HG03378 (cell line): ENCODE measurements around the gene NDUFB10.

Experiments
- ATAC-seq: cut with Tn5 transposase; IDR thresholded peaks from one replicate; pipeline ENCODE4 v1.9.1; 2021; ENCODE audit warnings: mild to moderate bottlenecking, moderate library complexity; ENCODE audit not compliant: unreplicated experiment

Gene NDUFB10

DNA sequence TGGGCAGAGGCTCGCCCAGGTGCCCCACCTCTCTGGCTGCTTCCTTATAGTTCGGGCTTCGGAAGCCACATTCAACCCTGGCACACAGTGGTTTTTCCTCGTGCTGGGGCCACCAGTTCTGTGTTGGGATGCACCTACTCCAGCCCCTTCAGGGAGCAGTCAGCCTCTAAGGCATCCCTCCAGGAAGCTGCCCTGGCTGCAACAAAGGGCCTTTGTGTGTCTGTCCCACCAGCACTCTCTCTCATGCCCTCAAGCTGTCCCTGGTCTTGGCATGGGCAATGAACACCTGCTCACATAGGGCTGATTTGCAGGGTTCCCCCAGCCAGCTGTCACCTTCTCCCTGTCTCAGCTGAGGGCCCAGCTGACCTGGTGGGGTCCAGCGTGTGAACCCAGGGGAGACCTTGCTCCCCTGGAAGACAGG is 22.7 kb downstream of the NDUFB10 start:
- ATAC-seq, result no peak

DNA sequence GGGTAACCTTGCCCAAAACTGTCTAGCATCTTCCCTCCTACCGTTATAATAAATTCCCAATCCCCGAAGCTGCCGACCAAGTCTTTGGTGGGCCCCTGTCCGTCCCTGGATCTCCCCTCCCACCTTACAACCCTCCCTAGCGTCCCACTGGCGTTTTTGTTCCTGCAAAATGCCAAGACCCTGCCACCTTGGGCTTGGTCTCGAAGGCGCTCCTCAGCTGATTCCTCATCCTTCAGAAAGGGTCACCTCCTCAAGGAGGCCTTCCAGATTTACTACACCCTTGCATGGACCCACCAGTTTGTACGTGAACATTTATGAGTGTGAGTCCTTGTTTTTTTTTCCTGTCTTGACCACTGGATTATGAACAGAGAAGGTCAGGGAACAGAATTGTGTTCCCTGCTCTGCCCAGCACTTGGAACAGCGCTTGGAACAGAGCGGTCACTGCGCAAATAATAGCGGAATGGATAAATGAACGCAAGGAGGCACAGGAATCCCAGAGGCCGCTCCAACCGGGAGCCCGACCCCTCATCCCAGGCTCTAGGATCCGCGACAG is 23.7 kb downstream of the NDUFB10 start:
- ATAC-seq, result no peak

DNA sequence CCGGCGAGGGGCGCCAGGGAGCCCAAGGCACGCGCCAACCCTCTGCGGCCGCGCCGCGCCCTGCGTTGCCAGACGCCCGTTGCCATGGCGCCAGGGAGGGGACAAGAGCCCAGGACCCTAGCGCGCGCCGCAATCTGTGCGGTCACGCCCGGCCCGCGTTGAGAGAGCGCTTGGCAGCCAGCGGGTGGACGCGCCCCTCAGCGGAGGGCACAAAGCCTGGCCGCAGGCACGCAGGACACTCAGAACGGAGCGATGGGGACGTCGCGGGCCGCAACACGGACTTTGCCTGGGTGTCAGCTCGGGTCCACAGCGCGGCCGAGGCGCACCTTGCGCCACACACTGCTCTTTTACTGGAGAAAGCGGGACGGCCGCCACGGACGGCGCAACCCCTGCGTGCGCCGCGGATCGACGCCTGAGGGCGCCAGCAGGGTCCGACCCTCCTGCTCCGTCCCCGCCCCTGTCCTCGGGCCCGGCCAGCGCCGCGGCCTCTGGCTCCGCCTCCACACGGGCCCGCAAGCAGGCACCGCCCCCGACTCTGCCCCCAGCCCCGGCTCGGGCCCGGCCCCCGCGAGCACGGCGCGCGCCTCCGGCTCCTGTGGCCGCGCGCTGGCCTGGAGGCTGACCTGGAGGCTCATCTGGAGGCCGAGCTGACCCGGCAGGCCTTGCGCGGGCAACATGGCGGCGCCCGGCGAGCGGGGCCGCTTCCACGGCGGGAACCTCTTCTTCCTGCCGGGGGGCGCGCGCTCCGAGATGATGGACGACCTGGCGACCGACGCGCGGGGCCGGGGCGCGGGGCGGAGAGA is 24.4 kb downstream of the NDUFB10 start, which contains the start of gene GFER:
GFER (plus strand) TSS at position 650 of the 803 bp plus-strand sequence; CDS start at position 676, 26 bp downstream.
- peak; percentile 48 for ATAC-seq

DNA sequence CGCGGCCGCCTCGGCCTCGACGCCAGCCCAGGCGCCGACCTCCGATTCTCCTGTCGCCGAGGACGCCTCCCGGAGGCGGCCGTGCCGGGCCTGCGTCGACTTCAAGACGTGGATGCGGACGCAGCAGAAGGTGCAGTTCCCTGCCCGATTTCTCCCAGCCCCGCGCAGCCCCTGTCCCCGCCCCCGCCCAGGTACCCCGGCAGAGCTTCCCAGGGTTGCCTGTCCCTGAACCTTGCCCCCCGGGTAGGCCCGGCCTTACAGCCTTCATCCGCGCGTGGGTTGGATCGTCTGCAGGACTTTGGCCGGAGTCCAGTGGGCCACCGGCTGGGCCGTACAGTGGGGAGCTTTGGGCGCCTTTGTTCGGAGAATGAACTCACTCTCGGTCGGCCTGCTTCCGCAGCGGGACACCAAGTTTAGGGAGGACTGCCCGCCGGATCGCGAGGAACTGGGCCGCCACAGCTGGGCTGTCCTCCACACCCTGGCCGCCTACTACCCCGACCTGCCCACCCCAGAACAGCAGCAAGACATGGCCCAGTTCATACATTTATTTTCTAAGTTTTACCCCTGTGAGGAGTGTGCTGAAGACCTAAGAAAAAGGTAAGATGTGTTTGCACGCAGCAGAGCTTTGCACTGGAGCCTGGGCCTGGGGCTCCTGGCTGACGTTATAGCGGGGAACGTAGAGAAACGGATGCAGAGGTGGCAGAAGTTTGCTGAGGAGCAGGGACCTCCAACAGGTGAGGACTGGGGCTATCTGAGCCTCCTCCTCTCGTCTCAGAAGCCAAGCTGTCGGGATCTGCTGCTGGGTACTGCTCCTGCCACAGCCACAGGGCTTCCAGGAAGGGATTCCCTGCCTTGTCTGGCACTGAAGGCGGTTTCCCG is 25.2 kb downstream of the NDUFB10 start:
- no peak for ATAC-seq

DNA sequence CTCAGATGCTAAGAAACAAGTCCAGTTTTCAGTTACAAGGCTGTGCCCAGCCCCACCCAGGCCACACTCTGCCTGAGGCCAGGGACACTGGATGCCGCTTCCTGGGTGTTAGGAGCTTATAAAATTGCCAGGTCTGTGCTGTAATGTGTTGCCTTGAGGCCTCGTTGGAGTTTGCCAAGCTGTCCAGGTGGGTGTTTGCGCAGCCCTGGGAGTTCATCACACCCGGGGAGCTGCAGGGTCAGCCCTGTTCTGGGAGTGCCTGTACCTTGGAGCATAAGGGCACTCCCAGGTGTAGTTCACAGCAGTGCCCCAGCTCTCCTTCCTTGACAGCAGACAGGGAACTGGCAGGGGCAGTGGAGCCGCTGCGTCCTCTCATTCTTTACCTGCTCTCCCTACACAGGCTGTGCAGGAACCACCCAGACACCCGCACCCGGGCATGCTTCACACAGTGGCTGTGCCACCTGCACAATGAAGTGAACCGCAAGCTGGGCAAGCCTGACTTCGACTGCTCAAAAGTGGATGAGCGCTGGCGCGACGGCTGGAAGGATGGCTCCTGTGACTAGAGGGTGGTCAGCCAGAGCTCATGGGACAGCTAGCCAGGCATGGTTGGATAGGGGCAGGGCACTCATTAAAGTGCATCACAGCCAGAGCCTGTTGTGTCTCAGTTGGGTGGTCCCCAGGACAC is 26.3 kb downstream of the NDUFB10 start:
- no peak for ATAC-seq

DNA sequence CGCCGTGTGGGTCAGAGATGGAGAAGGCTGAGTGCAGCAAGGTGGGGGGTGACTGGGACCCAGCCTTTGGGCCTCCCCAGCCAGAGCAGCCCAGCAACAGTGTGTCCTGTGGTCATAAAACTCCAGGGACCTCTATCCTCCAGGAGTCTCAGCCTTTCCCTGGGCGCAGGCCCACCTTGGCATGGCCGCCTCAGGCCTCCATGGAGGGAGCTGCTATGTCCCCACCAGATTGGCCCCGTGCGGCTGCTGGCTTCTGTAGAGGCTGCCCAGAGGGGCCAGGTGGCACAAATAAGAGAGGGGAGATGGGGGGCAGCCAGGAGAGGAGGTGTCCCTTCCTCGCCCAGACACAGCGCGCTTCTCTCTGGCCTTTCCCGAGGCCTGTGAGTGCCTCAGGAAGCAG is 27.9 kb downstream of the NDUFB10 start:
- ATAC-seq, result no peak

DNA sequence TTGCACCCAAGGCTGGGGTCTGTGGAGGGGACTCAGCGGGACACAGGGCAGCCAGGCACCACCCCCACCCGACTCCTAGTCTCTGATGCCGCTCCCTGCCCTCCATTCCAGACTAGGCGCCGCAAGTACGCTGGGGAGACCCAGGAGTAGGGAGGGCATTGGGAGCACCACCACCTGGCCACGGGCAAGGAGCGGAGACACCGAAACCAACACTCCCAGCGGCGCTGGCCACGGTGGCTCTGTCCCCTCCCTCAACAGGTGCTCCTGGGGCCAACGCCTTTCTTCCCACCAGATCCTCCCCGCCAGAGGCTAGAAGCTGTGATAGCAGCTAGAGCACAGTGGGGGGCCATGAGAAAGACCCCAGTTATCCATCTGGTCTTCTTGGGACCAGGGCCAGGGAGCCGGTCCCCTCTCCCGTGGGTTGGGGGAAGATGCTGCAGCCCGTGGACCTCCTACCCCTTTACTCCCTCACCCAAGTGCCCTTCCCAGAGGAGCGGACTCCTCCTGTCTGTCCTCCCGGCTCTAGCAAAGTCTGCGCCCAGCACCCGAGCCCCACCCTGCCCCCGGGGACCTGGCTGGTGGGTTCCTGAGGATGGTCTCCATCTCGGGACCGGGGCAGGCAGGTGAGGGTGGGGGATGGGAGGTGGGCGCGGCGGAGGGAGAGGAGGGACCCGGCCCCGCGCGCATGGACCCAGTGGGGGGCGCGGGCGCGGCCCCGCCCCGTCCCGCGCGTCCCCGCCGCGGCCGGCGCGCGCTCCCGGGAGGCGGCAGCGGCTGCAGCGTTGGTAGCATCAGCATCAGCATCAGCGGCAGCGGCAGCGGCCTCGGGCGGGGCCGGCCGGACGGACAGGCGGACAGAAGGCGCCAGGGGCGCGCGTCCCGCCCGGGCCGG is 30.1 kb downstream of the NDUFB10 start, which contains the start of gene SYNGR3:
SYNGR3 (plus strand) TSS at position 762 of the 892 bp plus-strand sequence. CDS start 133 bp downstream, outside the sequence.
- no peak for ATAC-seq

DNA sequence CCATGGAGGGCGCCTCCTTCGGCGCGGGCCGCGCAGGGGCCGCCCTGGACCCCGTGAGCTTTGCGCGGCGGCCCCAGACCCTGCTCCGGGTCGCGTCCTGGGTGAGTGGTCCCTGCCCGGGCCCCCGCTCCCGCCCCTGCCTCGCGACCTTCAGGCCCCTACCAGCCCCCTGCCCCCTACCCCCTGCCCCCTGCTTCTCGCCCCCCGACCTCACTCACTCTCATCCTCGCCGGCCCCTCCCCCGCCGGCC is 30.7 kb downstream of the NDUFB10 start:
- ATAC-seq, result no peak

DNA sequence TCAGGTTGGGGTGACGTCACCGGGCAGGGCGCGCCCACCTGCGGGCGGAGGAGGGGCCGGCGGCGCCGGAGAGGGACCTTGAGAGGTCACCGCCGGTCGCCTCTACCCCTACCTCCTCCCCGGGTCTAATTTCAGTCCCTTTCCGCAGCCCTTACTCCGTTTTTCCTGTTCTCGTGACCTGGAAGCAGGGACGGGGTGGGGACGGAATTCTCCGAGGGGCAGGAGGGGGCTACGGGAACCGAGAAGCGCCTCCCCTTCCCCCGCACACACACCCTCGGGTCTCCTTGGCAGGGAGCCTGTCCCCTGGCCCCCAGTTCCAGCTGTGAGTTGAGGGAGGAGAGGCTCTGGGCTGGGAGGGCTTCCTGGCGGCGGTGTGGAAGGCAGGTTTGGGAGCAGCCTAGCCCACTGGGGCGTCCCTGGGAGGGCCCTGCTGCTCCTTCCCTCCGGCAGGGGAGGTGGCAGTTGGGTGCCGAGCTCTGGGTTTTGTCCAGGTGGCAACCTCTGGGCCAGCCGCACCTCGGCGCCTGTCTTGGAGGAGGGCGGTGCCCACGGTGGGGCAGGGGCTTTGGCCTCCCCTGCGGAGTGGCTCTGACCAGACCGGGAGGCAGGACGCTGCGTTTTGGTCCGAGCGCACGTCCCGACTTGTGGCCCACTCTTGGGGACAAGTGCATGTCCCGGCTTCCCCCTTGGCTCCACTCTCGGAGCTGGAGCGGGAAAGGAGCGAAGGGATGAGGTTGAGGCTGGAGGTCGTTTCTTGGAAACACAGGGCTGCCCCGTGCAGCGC is 31.2 kb downstream of the NDUFB10 start:
- peak; percentile 3 for ATAC-seq

DNA sequence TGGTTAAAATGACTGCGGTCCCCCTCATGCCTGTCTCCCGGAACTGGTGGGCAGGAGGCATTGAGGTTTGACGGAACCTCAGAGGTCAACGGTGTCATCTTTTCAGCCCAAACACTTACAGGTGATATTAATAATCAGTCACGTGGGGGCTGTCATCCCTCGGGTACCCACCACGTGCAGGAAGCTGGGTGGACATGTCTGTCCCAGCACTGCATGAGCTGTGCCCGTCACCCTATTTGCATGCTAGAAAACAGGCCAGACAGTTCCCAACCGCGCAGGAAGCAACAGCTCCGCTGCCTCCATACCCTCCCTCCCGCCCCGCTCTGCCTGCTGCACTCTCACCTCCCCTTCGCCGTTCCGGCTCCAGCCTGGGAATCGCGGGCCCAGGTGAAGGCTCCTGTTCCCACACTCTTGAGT is 31.8 kb downstream of the NDUFB10 start:
- ATAC-seq, result peak; percentile 43

DNA sequence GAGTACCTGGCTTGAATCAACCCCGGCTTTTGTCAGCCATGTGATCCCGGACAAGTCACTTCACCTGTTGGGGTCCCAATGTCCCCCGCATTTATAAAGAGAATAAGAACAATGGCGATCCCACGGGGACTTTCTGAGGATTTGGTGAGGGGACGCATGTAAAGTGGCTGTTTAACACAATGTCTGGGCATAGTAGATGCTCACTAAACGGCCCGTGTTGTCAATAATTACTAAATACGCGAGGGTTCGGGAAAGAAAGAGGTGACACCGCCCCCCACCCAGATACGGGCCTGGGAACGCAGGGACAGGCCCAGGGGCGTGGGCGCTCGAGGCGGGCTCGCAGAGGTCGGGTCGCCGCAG is 32.2 kb downstream of the NDUFB10 start:
- ATAC-seq, result no peak

DNA sequence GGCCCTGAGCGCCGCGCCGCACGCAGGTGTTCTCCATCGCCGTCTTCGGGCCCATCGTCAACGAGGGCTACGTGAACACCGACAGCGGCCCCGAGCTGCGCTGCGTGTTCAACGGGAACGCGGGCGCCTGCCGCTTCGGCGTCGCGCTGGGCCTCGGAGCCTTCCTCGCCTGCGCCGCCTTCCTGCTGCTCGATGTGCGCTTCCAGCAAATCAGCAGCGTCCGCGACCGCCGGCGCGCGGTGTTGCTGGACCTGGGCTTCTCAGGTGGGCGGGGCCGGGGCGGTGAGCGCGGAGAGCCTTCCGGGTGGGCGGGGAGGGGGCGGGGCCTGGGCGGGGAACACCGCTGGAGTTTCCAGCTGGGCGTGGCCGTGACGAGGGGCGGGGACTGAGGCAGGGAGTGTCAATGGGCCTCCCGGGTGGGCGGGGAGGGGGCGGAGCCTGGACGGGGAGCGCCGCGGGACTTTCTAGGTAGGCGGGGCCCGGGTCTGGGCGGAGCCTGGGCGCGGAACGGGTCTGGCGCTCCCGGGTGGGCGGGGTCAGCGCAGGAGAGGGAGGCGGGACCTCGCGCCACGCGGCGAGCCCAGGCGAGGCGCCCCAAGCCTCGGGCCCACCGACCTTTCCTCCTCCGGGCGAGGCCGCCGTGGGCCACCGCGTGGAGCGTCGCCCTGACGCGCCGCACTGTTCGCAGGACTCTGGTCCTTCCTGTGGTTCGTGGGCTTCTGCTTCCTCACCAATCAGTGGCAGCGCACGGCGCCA is 32.8 kb downstream of the NDUFB10 start:
- ATAC-seq, result no peak

DNA sequence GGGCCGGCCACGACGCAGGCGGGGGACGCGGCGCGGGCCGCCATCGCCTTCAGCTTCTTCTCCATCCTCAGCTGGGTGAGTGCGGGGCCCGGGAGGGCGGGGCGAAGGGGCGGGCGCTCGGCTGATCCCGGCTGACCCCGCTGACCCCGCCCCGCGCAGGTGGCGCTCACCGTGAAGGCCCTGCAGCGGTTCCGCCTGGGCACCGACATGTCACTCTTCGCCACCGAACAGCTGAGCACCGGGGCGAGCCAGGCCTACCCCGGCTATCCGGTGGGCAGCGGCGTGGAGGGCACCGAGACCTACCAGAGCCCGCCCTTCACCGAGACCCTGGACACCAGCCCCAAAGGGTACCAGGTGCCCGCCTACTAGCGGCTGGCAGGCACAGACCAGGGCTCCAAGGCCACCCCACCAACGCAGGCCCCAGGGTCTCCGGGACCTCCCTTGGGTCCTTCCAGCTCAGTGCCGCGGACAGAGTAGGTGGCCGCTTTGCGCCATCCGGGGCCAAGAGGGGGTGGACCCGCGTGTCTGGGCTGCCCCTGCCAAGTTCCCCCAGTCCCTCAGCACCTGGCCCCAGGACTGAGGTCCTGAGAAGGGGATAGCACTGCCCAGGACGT is 33.5 kb downstream of the NDUFB10 start:
- no peak for ATAC-seq

DNA sequence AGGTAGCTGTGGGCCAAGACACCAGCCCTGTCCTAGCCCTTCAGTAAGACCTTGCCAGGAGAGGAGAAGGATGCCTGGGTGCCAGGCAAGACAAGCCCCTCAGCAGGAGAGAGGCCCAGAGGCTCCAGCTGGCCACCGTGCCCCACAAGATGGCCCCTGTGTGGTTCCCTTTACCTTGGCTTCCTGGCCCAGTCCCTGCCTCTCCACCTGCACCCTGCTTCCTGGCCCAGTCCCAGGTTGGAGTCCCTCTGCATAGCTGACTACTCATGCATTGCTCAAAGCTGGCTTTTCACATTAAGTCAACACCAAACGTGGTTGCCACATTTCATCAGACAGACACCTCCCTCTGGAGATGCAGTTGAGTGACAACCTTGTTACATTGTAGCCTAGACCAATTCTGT is 34.4 kb downstream of the NDUFB10 start:
- no peak for ATAC-seq

DNA sequence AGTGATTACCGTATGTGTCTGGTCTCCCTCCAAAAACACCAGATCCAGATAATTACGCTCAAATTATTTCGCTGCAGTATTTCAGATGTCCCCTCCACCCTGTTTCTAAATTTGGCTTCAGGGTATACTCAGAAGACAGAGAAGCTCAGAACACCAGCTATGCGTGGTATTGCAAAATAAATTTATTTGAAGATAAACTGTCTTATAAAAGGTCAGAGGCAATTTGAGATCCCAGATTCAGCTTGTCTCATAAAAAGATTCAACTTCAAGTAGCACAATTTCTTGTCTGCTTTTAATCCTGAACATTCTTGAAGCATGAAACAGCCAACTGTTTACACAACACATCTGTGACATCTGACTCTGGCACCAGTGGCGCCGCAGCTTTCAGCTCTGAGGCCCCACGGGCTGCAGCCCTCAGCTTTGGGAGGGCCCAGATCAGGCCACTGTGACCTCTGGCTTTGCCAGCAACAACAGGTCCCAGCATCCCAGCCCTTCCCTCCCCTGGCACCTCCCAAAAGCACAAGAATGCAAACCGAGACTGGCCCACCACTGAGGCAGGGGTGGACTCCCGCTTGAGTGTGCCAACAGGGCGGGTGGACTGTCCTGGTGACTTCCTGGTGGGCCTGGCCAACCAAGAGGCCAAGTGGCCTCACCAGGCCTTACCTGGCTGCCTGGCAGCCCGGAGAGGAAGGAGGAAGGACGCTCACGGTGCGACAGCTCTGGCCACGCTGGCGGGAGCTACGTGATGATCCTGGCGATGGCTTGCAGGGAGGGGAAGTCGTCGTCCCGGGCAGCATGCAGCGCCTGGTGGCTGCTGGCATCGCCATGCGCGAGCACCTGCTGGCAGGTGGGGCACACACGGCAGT is 38.4 kb downstream of the NDUFB10 start:
- no peak for ATAC-seq

DNA sequence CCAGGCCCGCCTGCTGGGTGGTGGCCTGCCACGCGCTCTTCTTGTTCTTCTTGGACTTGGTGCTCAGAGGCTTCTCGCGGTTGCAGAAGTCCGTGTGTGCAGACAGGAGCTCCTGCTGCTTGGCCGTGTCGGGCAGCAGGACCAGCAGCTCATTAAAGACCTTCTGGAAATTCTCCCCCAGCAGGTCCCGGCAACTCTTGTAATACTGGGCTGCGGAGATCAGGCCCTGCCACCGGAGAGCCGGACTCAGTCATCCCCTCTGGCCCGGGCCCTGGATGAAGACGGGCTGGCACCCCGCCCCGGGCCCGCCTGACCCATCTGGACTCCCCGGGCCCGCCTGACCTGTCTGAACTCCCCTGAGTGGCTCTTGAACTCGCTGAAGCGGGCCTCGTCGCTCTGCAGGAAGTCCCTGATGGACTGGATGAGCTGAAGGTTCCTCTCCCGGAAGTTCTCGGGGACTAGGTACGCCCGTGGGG is 39.1 kb downstream of the NDUFB10 start:
- ATAC-seq, result no peak
